Activated CD8-positive, alpha-beta memory T cell treated with anti-CD3 and anti-CD28 coated beads, Interleukin-2, amount 50 U/mL, for 1 hour (primary cell): ENCODE measurements around the gene CYP3A7.
"Not testable (repeated sequence)": the region's sequence is repeated elsewhere in the genome, so short reads cannot be mapped to it uniquely, and the experiment has no call there.

Experiments
- DNase-seq: peaks from one replicate; pipeline ENCODE4 v3.0.0-alpha.2; 2020; ENCODE audit errors: extremely low read depth

The CYP3A7 gene

GRCh38 chr7:99734987-99735386 is at the start of gene CYP3A7:
Gene CYP3A7, minus strand, starts transcription at chr7:99735196. Its CDS starts 103 bp downstream, at chr7:99735093.
- DNase-seq = no peak

- DNase-seq = no peak
Measured at GRCh38 chr7:99784007-99784406, 49.0 kb upstream of the CYP3A7 start, which contains the start of gene CYP3A4. Gene CYP3A4, minus strand, starts transcription at chr7:99784184. Its CDS starts 103 bp downstream, at chr7:99784081.

GRCh38 chr7:99782012-99782953 is 47.3 kb upstream of the CYP3A7 start:
- DNase-seq = no peak

DNA sequence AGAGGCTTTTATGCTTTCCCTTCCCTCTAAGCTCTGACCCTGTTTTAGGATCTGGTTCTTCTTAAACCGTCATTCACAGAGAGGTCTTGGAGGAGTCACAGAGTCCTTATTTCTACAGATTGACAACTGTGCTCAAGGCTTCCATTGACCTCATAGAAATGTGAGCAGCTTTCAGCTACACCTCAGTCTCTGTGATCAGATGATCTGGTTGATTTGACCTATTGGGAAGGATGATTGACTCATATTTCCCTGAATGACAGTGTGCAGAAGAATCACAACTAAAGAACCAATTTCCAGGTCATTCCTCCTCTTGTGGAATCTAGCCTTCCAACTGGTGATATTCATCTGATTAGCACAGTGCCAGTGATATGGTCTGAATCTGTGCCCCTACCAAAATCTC is 45.6 kb upstream of the CYP3A7 start:
- DNase-seq = no peak

DNA sequence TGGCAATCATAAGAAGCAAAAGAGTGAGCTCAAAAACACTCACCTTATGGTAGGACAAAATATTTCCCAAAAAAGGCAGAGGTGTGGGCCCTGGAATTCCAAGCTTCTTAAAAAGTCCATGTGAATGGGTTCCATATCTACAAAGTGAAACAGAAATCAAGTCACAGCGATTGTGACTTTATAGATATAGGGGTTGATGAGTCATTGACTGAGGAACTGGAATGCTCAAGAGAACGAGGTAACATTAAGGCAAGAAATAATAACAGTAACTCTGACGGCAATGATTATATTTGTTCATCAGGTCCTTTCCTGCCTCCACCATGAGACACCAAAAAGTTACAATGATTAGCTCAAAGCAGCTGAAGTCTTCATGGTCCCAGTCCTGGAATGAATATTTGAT is 45.0 kb upstream of the CYP3A7 start:
- no peak for DNase-seq

DNA sequence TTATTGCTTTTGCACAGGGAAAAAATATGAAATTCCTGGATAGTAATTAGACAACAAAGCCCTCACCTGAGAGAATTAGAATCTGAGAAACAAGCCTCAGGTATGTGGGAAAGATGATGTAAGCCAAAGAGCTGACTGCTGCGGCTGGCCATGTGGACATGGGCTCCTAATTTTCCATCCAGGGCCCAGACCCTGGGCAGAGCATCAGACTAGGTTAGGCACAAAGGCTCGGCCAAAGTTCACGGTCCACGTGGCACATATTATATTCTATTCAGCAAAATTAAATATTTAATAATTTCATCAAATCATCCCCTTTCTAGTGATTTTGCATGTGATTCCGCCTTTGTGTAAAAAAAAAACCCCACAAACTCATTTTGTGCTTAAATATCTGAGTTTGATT is 43.9 kb upstream of the CYP3A7 start:
- DNase-seq = no peak

DNA sequence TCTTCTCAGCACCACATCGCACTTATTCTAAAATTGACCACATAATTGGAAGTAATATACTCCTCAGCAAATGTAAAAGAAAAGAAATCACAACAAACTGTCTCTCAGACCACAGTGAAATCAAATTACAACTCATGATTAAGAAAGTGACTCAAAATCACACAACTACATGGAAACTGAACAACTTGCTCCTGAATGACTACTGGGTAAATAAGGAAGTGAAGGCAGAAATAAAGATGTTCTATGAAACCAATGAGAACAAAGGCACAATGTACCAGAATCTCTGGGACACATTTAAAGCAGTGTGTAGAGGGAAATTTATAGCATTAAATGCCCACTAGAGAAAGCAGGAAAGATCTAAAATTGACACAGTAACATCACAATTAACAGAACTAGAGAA is 38.4 kb upstream of the CYP3A7 start:
- DNase-seq = not testable (repeated sequence)

- DNase-seq = no peak
Measured at GRCh38 chr7:99772565-99772964, 37.6 kb upstream of the CYP3A7 start.

DNA sequence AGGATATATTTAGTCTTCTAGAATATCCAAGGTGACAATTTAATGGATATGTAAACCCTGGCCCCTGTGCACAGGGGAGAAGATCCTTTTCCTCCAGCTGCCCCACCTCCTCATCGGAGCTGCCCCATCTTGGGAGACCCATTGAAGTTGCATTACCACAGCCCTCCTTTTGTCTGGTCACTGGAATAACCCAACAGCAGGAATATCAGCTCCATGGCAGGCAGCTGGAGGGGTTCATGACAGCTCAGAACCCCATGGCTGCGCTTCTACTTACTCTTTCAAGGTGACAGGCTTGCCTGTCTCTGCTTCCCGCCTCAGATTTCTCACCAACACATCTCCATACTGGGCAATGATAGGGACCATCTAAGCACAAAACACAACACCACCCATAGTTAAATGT is 34.5 kb upstream of the CYP3A7 start:
- DNase-seq = not testable (repeated sequence)

DNA sequence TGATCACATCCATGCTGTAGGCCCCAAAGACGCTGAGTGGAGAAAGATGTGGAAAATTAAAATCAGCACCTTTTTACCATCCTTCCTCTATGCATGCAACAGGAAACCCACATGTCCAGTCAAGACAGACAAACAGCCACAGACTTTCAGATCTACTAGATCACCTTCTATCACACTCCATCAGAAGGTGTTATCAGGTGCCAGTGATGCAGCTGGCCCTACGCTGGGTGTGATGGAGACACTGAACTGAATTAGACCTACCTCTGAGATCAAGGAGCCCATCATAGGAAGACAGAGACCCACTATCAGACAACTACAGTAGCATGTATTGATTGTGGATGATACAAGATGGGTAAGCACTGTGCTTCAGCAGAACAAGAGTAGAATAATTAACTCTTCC is 33.5 kb upstream of the CYP3A7 start:
- DNase-seq = no peak

DNA sequence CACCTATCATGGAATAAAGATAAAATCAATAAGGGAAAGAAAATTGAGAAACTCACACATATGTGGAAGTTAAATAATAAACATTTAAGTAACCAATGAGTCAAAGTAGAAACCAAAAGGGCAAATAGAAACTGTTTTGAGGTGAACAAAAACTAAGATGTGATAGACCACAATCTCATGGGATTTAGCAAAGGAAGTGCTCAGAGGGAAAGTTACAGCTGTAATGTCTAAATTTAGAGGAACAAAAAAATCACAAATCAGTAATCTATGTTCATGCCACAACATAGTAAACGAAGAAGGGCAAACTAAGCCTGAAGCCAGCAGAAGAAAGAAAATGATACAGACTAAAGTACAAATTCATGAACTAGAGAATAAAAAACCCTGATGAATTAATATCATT is 32.7 kb upstream of the CYP3A7 start:
- DNase-seq = no peak

DNA sequence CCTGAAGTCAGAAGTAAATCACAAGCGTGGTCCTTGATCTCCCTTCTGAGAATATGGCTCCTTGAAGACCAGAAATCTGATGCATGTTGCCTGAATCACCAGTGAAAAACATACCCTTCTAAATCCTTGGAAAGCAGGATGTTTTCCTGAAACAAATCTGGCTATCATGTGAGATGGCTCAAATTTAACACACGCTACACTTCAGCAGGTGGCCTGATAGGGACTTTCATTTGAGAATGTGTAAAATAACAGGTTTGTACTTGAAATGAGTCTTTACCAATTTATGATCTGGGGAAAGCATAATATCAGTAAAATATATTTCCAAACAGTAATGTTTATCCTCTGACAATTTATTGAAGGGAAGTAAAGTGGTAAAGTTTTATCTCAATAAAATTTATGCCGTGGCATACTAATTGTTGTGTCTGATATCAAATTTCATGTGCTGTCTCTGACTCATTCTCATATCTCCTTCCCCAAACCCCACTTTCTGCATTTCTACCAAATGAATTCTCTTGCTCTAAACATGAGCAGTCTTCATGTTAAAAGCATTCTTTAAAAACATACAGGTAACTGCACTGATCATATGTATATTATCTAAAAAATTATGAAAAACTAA is 31.6 kb upstream of the CYP3A7 start:
- no peak for DNase-seq

- DNase-seq = no peak
Measured at GRCh38 chr7:99764478-99764877, 29.5 kb upstream of the CYP3A7 start.

DNA sequence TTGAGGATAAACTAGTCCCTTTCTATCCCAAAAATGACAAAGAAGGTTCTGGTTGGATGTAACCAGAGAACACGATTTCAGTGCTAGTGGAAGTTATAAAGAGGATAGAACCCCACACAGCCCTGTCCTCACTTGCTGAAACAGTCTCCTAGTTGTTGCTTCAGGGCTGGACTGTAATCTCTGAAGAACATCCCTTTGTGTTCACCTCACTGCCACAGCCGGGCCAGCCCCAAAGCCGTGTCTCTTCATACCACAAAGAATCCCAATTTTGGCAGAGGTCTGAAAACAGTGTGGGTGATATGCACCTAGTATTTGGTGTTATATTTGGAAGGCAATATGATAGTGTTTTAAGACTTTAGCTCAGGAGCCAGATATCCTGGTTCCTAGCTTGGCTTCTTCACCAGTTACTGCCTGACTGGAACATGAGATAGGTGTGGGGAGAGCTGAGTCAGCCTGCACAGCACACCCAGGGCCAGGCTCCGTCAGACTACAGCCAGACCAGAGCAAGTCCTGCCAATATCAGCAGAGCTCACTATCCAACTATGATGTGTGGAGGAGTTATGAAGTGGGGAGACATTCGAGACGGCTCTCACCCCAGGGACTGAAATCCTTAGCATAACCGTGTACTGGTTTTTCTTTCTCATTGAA is 27.8 kb upstream of the CYP3A7 start:
- DNase-seq = no peak

DNA sequence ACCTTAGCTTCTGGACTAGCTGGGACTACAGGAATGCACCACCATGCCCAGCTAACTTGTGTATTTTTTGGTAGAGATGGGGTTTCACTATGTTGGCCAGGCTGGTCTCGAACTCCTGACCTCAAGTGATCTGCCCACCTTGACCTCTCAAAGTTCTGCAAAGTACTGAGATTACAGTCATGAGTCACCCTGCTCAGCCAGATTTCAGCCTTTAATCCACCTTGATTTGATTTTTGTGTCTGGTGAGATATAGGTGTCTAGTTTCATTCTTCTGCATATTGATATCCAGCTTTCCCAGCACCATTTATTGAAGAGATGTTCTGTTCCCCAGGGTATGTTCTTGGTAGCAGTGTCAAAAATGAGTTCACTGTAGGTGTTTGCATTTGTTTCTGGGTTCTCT is 20.1 kb upstream of the CYP3A7 start:
- no peak for DNase-seq

DNA sequence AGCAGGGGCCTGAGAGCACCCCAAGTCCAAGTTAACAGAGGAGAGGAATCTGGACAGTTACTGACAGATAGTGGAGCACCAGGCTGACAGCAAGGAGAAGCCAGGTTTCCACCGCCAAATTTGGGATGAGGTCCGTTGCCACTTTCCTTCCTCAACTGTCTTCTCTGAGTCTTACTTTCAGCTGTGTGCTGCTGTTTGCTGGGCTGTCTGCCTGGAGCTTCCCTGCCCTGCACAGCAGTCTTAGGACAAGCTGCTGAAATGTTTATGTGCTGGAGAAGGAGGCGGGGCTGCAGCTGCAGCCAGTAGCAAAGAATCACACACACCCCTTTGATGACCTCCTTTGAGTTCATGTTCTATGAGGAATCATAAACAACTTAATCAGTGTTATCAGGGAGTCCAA is 17.4 kb upstream of the CYP3A7 start:
- no peak for DNase-seq

GRCh38 chr7:99751322-99752052 is 16.5 kb upstream of the CYP3A7 start:
- DNase-seq = not testable (repeated sequence)

- no peak for DNase-seq
Measured at GRCh38 chr7:99748846-99749579, 14.0 kb upstream of the CYP3A7 start.

GRCh38 chr7:99746915-99747314 is 11.9 kb upstream of the CYP3A7 start:
- DNase-seq = not testable (repeated sequence)

GRCh38 chr7:99745395-99745794 is 10.4 kb upstream of the CYP3A7 start:
- DNase-seq = not testable (repeated sequence)

DNA sequence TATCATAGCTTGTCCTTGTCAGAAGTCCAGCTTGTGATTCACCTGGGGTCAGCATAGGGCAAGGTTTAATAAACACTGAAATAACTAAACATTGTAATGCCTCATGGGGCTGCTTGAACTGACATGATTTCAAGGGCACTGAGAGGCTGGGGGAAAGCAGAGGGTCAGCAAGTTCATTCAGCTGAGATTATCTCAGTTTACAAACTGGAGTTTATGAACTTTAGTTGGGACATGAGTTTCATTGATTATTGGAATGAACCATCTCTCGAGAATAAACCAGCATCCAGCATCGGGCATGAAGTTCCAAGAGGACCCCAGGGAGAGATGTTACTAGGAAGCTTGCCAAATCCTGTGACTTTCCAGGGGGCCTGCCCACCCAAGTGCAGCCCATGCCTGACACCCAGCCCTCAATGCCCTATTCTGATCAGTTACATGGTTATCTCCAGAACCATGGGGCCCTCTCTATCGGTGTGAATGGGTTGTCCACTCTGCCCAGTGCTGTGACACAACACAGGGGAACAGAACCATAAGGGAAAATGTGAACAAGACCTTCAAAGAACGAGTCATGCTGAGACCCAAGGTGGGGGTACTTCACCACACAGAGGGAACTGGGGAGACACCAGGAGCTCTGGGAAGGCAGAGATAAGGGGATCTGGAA is 7.9 kb upstream of the CYP3A7 start:
- DNase-seq = no peak
